HG03135 (cell line): ENCODE measurements around the gene TMEM126A.

Experiments
- ATAC-seq: cut with Tn5 transposase; IDR thresholded peaks from one replicate; pipeline ENCODE4 v1.9.1; 2021; ENCODE audit warnings: mild to moderate bottlenecking, moderate library complexity; ENCODE audit not compliant: unreplicated experiment

Gene TMEM126A

DNA sequence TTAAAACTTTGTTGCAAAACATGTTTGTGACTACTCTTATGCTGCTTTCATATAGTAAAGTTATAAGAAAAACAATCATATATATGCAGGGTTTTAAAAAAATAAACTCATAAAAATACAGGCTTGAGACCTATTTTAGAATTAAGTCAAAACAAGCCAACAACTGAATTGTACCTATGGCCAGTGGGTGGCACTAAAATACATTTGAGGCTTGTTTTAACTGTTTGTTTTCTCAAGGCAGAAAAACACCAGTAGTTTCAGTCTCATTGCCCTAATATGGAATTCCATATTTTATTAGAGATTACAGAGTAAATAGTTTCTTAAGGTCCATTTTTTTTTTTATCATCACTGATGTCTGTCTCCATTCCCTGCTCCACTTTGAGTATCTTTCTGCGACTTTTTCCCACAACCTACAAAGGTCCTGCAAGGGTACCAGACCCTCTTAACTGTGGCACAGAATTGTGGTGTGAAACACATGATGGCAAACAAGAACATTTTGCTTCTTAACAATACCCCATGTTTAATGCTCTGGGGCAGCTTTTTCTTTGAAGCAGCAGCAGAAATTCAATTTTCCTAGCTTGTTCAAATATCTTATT is 46.7 kb downstream of the TMEM126A start:
- no peak for ATAC-seq

- no peak for ATAC-seq
These were observed 47.8 kb downstream of the TMEM126A start for GRCh38 chr11:85695546-85695945.

- ATAC-seq, result no peak
These were observed 50.0 kb downstream of the TMEM126A start for GRCh38 chr11:85697747-85698146.

DNA sequence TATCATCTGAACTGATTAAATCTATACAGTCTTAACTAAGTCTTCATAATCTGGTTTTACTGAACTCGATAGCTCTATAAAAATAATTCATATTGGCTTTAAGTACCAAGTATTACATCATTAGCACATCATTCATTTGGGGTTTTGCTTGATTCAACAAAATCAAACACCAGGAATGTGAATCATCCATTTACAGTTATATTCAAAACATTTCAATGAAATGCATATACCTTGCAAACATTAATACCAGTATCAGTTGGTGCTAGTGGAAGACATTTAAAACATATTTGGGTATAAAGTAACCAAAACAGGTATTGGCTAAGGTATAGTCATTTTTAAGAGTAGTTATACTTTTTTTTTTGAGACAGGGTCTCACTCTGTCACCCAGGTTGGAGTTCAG is 50.4 kb downstream of the TMEM126A start:
- ATAC-seq, result no peak

DNA sequence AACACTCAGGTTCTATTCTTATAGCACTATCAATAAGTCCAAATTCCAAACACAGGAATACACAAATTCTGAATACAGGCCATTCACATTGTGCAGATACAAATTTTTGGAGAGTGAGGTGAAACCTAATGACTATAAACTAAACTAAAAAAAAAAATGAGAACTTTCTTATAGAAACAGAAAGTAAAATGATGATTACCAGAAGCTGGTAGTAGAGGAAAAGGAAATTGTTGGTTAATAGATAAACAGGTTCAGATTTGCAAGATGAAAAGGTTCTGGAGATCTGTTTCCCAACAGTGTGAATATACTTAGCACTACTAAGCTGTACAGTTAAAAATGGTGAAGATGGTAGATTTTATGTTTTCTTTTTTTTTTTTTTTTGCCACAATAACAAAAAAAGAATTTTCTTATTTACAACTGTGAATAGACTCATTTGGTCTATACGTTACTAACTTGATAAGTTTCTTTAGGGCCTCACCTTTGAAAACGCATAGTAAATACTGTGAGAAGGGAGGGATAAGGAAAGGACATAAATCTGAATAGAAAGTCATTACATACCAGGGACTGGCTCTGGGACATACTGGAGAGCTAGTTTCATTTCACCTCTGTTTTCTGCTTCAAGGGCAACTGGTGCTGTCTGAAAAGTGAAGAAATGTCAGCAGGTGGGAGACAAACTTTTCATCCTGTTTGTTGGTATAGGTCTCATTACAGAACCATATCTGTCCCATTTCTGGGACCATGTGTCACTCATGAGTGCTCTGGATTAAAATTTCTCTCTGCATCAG is 52.4 kb downstream of the TMEM126A start:
- ATAC-seq, result peak; percentile 96

DNA sequence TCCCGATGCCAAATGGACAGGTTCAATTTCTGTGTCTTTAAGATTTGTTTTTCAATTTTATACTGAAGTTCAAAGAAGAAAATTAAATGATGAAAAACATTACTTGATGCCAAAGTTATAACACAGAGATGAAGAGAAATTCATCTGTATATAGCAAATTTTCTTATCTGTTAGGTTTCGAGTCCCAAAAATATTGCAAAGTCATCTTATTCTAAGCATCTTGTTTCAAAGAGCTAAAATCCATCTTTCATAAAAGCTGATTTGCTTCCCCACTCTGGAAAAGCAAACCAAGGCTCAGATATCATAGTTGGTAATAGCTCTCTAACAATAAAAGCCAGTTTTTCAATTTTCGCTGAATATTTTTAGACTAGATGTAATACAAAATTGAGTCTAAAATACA is 57.2 kb downstream of the TMEM126A start:
- ATAC-seq, result no peak

DNA sequence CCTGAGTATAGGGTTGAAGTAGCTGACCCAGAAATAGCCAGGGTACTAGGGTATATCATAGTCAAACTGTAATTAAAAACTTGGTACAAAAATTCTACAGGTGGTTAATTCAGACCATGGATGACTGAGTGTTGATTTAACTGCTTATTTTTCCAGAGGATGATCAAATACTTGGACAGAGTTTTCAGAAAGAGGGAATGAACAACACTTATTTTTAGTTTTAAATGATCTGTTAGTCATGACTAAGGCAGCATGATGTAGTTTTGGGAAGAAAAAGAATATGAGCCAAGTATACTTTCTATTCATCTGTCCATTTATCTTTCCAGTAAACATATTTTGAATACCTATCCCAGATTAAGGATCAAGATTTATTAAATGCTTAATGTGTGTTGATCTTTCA is 58.0 kb downstream of the TMEM126A start:
- no peak for ATAC-seq
